ENCODE measurements around the gene FRMPD4.

DNA sequence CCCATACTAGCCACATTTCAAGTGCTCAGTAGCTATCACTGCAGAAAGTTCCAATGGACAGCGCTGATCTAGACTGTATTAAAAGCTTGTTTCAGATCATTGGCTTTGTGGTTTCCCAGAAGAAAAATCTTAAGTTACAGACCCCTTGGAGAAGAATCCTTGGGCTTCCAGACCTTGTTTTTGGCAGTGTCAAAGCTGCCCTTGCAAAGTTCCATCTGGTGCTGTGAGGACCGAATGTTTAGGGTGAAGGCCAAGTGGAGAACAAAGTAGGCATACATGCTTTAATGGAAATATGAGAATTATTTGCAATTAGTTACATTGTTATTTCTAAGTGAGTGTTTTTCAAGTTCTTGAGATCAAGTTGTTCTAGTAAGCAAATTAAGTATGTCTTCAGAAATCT is 144.7 kb downstream of the FRMPD4 start:
- TF ChIP-seq, protein P1, sequence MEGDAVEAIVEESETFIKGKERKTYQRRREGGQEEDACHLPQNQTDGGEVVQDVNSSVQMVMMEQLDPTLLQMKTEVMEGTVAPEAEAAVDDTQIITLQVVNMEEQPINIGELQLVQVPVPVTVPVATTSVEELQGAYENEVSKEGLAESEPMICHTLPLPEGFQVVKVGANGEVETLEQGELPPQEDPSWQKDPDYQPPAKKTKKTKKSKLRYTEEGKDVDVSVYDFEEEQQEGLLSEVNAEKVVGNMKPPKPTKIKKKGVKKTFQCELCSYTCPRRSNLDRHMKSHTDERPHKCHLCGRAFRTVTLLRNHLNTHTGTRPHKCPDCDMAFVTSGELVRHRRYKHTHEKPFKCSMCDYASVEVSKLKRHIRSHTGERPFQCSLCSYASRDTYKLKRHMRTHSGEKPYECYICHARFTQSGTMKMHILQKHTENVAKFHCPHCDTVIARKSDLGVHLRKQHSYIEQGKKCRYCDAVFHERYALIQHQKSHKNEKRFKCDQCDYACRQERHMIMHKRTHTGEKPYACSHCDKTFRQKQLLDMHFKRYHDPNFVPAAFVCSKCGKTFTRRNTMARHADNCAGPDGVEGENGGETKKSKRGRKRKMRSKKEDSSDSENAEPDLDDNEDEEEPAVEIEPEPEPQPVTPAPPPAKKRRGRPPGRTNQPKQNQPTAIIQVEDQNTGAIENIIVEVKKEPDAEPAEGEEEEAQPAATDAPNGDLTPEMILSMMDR (IDR thresholded peaks at IDR 0.05; ENCODE audit: low read length) = no peak
- no peak for TF ChIP-seq EZH2 (IDR thresholded peaks at IDR 0.05; ENCODE audit: borderline replicate concordance, low read length)
